Measurements from ENCODE around the gene KAZALD1.

The KAZALD1 gene

GRCh38 chr10:101067356-101068083 is 5.7 kb downstream of the KAZALD1 start (continued):
- TF ChIP-seq ZNF48 (tag by site-specific recombination; IDR thresholded peaks at IDR 0.05) (no peak), ZBTB48 (tag by site-specific recombination; IDR thresholded peaks at IDR 0.05) (peak; percentile 73), ZNF121 (tag by site-specific recombination; IDR thresholded peaks at IDR 0.05) (no peak), ZEB2 (tag by site-specific recombination; IDR thresholded peaks at IDR 0.05) (peak; percentile 93), ZNF426 (tag by site-specific recombination; IDR thresholded peaks at IDR 0.05) (no peak), KLF16 (tag by site-specific recombination; IDR thresholded peaks at IDR 0.05) (peak; percentile 59; the same call in 1 of the 2 replicates), ZSCAN30 (tag by site-specific recombination; IDR thresholded peaks at IDR 0.05) (peak; percentile 68; the same call in 1 of the 2 replicates), ZNF449 (tag by site-specific recombination; IDR thresholded peaks at IDR 0.05) (peak; percentile 74), YY2 (tag by site-specific recombination; IDR thresholded peaks at IDR 0.05) (no peak), ZNF202 (tag by site-specific recombination; IDR thresholded peaks at IDR 0.05; ENCODE audit: borderline replicate concordance) (no peak), ZSCAN23 (tag by site-specific recombination; IDR thresholded peaks at IDR 0.05) (no peak), ZNF398 (tag by site-specific recombination; IDR thresholded peaks at IDR 0.05) (peak; percentile 57; the same call in 1 of the 2 replicates), ZNF2 (tag by site-specific recombination; IDR thresholded peaks at IDR 0.05) (peak; percentile 38; the same call in 1 of the 2 replicates), ZNF624 (tag by site-specific recombination; IDR thresholded peaks at IDR 0.05) (no peak), ZNF324 (tag by site-specific recombination; IDR thresholded peaks at IDR 0.05) (peak; percentile 45; the same call in 1 of the 2 replicates), ZNF600 (tag by site-specific recombination; IDR thresholded peaks at IDR 0.05) (peak; percentile 81), ZNF292 (tag by site-specific recombination; IDR thresholded peaks at IDR 0.05; ENCODE audit: borderline replicate concordance, low read depth) (no peak), ZNF843 (tag by site-specific recombination; IDR thresholded peaks at IDR 0.05) (no peak), ZBTB7A (tag by site-specific recombination; IDR thresholded peaks at IDR 0.05; ENCODE audit: low read depth) (peak; percentile 92), ZBTB8A (tag by site-specific recombination; IDR thresholded peaks at IDR 0.05) (peak; percentile 98), ZNF19 (tag by site-specific recombination; IDR thresholded peaks at IDR 0.05; ENCODE audit: low read depth) (no peak), ZNF704 (tag by site-specific recombination; IDR thresholded peaks at IDR 0.05) (no peak)
- TF ChIP-seq, protein P1, sequence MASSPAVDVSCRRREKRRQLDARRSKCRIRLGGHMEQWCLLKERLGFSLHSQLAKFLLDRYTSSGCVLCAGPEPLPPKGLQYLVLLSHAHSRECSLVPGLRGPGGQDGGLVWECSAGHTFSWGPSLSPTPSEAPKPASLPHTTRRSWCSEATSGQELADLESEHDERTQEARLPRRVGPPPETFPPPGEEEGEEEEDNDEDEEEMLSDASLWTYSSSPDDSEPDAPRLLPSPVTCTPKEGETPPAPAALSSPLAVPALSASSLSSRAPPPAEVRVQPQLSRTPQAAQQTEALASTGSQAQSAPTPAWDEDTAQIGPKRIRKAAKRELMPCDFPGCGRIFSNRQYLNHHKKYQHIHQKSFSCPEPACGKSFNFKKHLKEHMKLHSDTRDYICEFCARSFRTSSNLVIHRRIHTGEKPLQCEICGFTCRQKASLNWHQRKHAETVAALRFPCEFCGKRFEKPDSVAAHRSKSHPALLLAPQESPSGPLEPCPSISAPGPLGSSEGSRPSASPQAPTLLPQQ (tag by site-specific recombination; IDR thresholded peaks at IDR 0.05), result 0 out of 2 replicates have a peak, but pooled peaks have one; percentile 45
- TF ChIP-seq, protein P2, sequence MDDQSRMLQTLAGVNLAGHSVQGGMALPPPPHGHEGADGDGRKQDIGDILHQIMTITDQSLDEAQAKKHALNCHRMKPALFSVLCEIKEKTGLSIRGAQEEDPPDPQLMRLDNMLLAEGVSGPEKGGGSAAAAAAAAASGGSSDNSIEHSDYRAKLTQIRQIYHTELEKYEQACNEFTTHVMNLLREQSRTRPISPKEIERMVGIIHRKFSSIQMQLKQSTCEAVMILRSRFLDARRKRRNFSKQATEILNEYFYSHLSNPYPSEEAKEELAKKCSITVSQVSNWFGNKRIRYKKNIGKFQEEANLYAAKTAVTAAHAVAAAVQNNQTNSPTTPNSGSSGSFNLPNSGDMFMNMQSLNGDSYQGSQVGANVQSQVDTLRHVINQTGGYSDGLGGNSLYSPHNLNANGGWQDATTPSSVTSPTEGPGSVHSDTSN (CRISPR knock-in tag; IDR thresholded peaks at IDR 0.05), result no peak
- TF ChIP-seq, protein P3, sequence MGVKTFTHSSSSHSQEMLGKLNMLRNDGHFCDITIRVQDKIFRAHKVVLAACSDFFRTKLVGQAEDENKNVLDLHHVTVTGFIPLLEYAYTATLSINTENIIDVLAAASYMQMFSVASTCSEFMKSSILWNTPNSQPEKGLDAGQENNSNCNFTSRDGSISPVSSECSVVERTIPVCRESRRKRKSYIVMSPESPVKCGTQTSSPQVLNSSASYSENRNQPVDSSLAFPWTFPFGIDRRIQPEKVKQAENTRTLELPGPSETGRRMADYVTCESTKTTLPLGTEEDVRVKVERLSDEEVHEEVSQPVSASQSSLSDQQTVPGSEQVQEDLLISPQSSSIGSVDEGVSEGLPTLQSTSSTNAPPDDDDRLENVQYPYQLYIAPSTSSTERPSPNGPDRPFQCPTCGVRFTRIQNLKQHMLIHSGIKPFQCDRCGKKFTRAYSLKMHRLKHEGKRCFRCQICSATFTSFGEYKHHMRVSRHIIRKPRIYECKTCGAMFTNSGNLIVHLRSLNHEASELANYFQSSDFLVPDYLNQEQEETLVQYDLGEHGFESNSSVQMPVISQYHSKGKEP (tag by site-specific recombination; IDR thresholded peaks at IDR 0.05), result no peak

All from HEK293 (cell line).